Brain pericyte (primary cell): ENCODE data around the gene SDSL.

Experiments used
- DNase-seq: peaks from one replicate; pipeline ENCODE4 v3.0.0-alpha.2; 2012; ENCODE audit warnings: low read depth, low spot score

SDSL gene

GRCh38 chr12:113420996-113421595 is 1.1 kb upstream of the SDSL start:
- DNase-seq: no peak

GRCh38 chr12:113422886-113423669 is 898 bp downstream of the SDSL start:
- no peak for DNase-seq

GRCh38 chr12:113424456-113424855 is 2.3 kb downstream of the SDSL start:
- no peak for DNase-seq

GRCh38 chr12:113424915-113425823 is 3.0 kb downstream of the SDSL start:
- DNase-seq: no peak

GRCh38 chr12:113425960-113426453 is 3.8 kb downstream of the SDSL start:
- no peak for DNase-seq

GRCh38 chr12:113427882-113428281 is 5.7 kb downstream of the SDSL start:
- no peak for DNase-seq

- DNase-seq: no peak
Measured at GRCh38 chr12:113428482-113428881, 6.3 kb downstream of the SDSL start.

GRCh38 chr12:113432986-113433385 is 10.8 kb downstream of the SDSL start:
- no peak for DNase-seq

GRCh38 chr12:113435367-113435766 is 13.2 kb downstream of the SDSL start:
- DNase-seq: no peak

- DNase-seq: no peak
Measured at GRCh38 chr12:113436586-113436985, 14.4 kb downstream of the SDSL start.

GRCh38 chr12:113436993-113437728 is 15.0 kb downstream of the SDSL start:
- no peak for DNase-seq

GRCh38 chr12:113437729-113438100 is 15.5 kb downstream of the SDSL start:
- DNase-seq: no peak

- DNase-seq: no peak
Measured at GRCh38 chr12:113438523-113439300, 16.5 kb downstream of the SDSL start.

GRCh38 chr12:113439301-113439597 is 17.1 kb downstream of the SDSL start:
- DNase-seq: no peak

- no peak for DNase-seq
Measured at GRCh38 chr12:113439606-113440030, 17.4 kb downstream of the SDSL start.

GRCh38 chr12:113440336-113440735 is 18.2 kb downstream of the SDSL start:
- no peak for DNase-seq

GRCh38 chr12:113440947-113441782 is 19.0 kb downstream of the SDSL start:
- DNase-seq: no peak

- no peak for DNase-seq
Measured at GRCh38 chr12:113443030-113443539, 20.9 kb downstream of the SDSL start.

- no peak for DNase-seq
Measured at GRCh38 chr12:113445544-113446171, 23.5 kb downstream of the SDSL start.
